GM12878 (cell line): Measurements from ENCODE around the gene DDX39A. TPM values are rescaled to one million over a fixed set of nuclear protein-coding genes. Genes with fewer than 3 reads are reported as not detected.

ENCODE experiments used
- ATAC-seq: fragments of 200-7000 bp; cut with Tn5 transposase; 3 replicates; pipeline ENCODE4 v1.9.1; 2020; ENCODE audit warnings: mild to moderate bottlenecking, moderate library complexity
- BruUV-seq: library from RNA; stranded (reverse); fragments of 400-500 nt; replicated peaks from 2 replicates; lab custom pipeline; 2021; lab: Mats Ljungman, UMichigan
- CTCF ChIA-PET: fragments of 300-600 bp; sonication (Branson Sonifier 250); formaldehyde crosslinking; extraction: SDS; loops from one replicate; lab custom pipeline; 2021; ENCODE audit warnings: inconsistent platforms; lab: Yijun Ruan, JAX
- POLR2A ChIA-PET: fragments of 350-600 bp; formaldehyde crosslinking; extraction: SDS; loops from one replicate; lab custom pipeline; 2021; ENCODE audit warnings: inconsistent platforms; lab: Charles Lee
- RAD21 ChIA-PET: fragments of 300-600 bp; sonication (Branson Sonifier 250); formaldehyde crosslinking; loops from one replicate; lab custom pipeline; 2023; ENCODE audit warnings: antibody characterized with exemption; ENCODE audit not compliant: unreplicated experiment; lab: Charles Lee
- SMC1A ChIA-PET: fragments of 300-600 bp; sonication (Branson Sonifier 250); formaldehyde crosslinking; loops from one replicate; lab custom pipeline; 2023; ENCODE audit not compliant: unreplicated experiment, uncharacterized antibody; lab: Charles Lee
- DNase-seq: peaks from one replicate; pipeline ENCODE4 v3.0.0-alpha.2; 2011; ENCODE audit warnings: low read depth, low spot score
- FAIRE-seq: peaks from 3 replicates; lab custom pipeline; 2011; peaks lifted over from hg19 to GRCh38; lab: Jason Lieb, UNC
- H2AFZ ChIP-seq: 2 replicates; pipeline ENCODE4 v1.6.0; 2011; ENCODE audit warnings: low read depth, low read length, control low read depth; ENCODE audit not compliant: control insufficient read depth
- H3K27ac ChIP-seq: 2 replicates; pipeline ENCODE4 v1.5.1; 2011; ENCODE audit warnings: control low read depth; ENCODE audit not compliant: control insufficient read depth, insufficient read depth
- H3K27me3 ChIP-seq, 2 experiments: replicated peaks in 1 of 2; 2 replicates each; pipeline versions ENCODE4 v1.6.0 to v1.6.1; 2011; ENCODE audit warnings: low read length in 1 of 2; ENCODE audit not compliant: control insufficient read depth in 2 of 2, insufficient read depth in 2 of 2
- H3K36me3 ChIP-seq, 2 experiments: 2 replicates each; pipeline ENCODE4 v1.5.1; 2011; ENCODE audit warnings: low read length in 1 of 2; ENCODE audit not compliant: control insufficient read depth in 2 of 2, insufficient read depth in 2 of 2
- H3K4me1 ChIP-seq: 2 replicates; pipeline ENCODE4 v1.6.1; 2011; ENCODE audit warnings: mild to moderate bottlenecking, low read length, moderate library complexity, mixed read lengths; ENCODE audit not compliant: control insufficient read depth, insufficient read depth
- H3K4me2 ChIP-seq: 2 replicates; pipeline ENCODE4 v1.6.0; 2011; ENCODE audit warnings: control low read depth; ENCODE audit not compliant: control insufficient read depth, insufficient read depth
- H3K4me3 ChIP-seq: fragments of 200-600 bp; sonication (generic); 2 replicates; pipeline ENCODE4 v1.5.1; 2016
- H3K79me2 ChIP-seq: 2 replicates; pipeline ENCODE4 v1.6.0; 2011; ENCODE audit warnings: low read length; ENCODE audit not compliant: control insufficient read depth, insufficient read depth
- H3K9ac ChIP-seq: 2 replicates; pipeline ENCODE4 v1.8.0; 2011; ENCODE audit warnings: low read length, control low read depth, mixed read lengths; ENCODE audit not compliant: control insufficient read depth, insufficient read depth
- H3K9me3 ChIP-seq: replicated peaks from 3 replicates; pipeline ENCODE4 v1.5.1; 2011; ENCODE audit warnings: mild to moderate bottlenecking, low read length; ENCODE audit not compliant: control insufficient read depth, insufficient read depth
- H4K20me1 ChIP-seq: 2 replicates; pipeline ENCODE4 v1.6.0; 2011; ENCODE audit not compliant: control insufficient read depth, insufficient read depth
- NRF1 ChIP-seq: conservative IDR thresholded peaks from 2 replicates; pipeline ENCODE4 v1.6.1; 2011; ENCODE audit warnings: mild to moderate bottlenecking, low read depth, low read length, improper control_type of control experiment
- PBX3 ChIP-seq: IDR thresholded peaks from 2 replicates; pipeline ENCODE4 v1.6.1; 2011; ENCODE audit warnings: mild to moderate bottlenecking, low read depth, low read length, moderate library complexity; ENCODE audit not compliant: insufficient replicate concordance
- POLR2A ChIP-seq: IDR thresholded peaks from 2 replicates; pipeline ENCODE4 v1.6.1; 2011; ENCODE audit warnings: low read depth, mild to moderate bottlenecking, low read length
- POLR2AphosphoS5 ChIP-seq: IDR thresholded peaks from 2 replicates; pipeline ENCODE4 v1.6.1; 2011; ENCODE audit warnings: mild to moderate bottlenecking, low read length, inconsistent platforms
- WGBS: methylation state at CpG from one replicate; pipeline ENCODE4 v1.1.6; 2016; ENCODE audit warnings: low lambda C conversion rate; ENCODE audit not compliant: insufficient replicate concordance, insufficient coverage; ENCODE audit errors: missing lambda C conversion rate; 5-methylcytosine and 5-hydroxymethylcytosine counted together
- in situ Hi-C: fragments of 300-500 bp; cut with MboI; formaldehyde crosslinking; loops from 9 replicates; pipeline ENCODE4 v1.14.3; 2018; ENCODE audit warnings: mixed read lengths
- intact Hi-C: fragments of 100-400 bp; cut with micrococcal nuclease; formaldehyde crosslinking; loops from one replicate; pipeline ENCODE4 v1.14.2; 2022; ENCODE audit not compliant: unreplicated experiment
- polyA plus RNA-seq, 11 experiments: library from polyadenylated mRNA; depleted of rRNA in 4 of 11; unstranded in 6 of 11; stranded (reverse) in 5 of 11; fragments of >200 nt; fragmentation: Nextera tagmentation in 4 of 11; fragmentation: Illumina TruSeq in 1 of 11; extraction: Ambion mirVana in 4 of 11; extraction: Trizol in 1 of 11; gene quantifications; 1 replicate in 1 of 11; 2 replicates in 10 of 11; pipeline versions ENCODE4 v1.2.1 to v1.2.3, GENCODE V29; 2011 to 2016; ENCODE audit warnings: inconsistent platforms in 2 of 11, missing spikeins in 2 of 11, low read depth in 1 of 11
- total RNA-seq, 4 experiments: library from RNA; depleted of rRNA in 3 of 4; stranded (reverse); fragments of >200 nt in 3 of 4; fragmentation: Illumina TruSeq in 1 of 4; extraction: Trizol in 1 of 4; gene quantifications; 2 replicates each; pipeline versions ENCODE4 v1.2.1 to v1.2.3, GENCODE V29; 2013 to 2021
- TF ChIP-seq, protein P1 (sequence below): IDR thresholded peaks from 2 replicates; pipeline ENCODE4 v1.6.1; 2012; ENCODE audit warnings: low read length, inconsistent platforms

DDX39A gene
- total and polyA plus RNA-seq, 10 of the 15 experiments (the other 5 are each of a cell fraction or from before 2014, with no cell fraction given): 113 to 378 (median 224) TPM

DNA sequence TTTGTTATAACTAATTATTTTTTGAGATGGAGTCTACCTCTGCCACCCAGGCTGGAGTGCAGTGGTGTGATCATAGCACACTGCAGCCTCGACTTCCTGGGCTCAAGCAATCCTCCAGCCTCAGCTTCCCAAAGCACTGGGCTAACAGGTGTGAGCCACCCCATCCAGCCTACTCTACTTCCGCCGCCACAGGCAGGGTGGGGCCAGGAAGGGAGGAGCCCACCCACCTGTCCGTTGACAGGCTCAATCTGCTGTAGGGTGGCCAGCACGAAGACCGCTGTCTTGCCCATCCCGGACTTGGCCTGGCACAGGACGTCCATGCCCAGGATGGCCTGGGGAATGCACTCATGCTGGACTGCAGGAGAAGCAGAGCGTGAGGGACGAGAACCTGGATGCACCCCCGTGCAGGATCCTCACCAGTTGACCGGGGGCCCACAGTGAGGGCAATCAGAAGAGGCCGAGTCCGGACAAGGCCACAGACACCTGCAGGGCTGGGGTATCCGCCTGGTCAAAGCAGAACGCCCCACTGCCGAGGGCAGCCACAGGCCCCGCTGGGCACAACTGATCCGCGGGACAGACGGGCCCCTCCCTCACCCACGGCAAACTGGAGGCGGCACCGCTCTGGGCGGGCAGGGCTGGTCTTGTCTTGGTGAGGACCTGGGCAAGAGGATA, 6.7 kb downstream of the DDX39A start:
- no peak overlapping the region for H3K4me3 ChIP-seq
- 62% methylated on average over 25 of the region's 25 CpGs for WGBS
- no peaks in the 10 kb centered on the region for H3K9me3 ChIP-seq
- peaks cover 56% of the 10 kb centered on the region for H3K79me2 ChIP-seq
- TF ChIP-seq POLR2A: peak; percentile 26; the same call in 1 of the 2 replicates
- TF ChIP-seq, protein P1, sequence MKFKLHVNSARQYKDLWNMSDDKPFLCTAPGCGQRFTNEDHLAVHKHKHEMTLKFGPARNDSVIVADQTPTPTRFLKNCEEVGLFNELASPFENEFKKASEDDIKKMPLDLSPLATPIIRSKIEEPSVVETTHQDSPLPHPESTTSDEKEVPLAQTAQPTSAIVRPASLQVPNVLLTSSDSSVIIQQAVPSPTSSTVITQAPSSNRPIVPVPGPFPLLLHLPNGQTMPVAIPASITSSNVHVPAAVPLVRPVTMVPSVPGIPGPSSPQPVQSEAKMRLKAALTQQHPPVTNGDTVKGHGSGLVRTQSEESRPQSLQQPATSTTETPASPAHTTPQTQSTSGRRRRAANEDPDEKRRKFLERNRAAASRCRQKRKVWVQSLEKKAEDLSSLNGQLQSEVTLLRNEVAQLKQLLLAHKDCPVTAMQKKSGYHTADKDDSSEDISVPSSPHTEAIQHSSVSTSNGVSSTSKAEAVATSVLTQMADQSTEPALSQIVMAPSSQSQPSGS: no peak
- TF ChIP-seq PBX3: no peak
- BruUV-seq: no TSS peak
- no peak for ATAC-seq
- ChIA-PET CTCF (interaction anchor here (1.4 kb wide), 1 partner anchor 8 kb away, joined by 3 read pairs; no protein-coding TSS in a partner anchor), POLR2A (interaction anchor here (0.9 kb wide), 1 partner anchor 51 kb away, joined by 3 read pairs; no protein-coding TSS in a partner anchor), SMC1A (no interaction called here), RAD21 (no interaction called here)
- H3K4me1 ChIP-seq: peaks cover 26% of the 10 kb centered on the region
- DNase-seq: no peak
- 0 out of 2 replicates have a peak overlapping the region, but pooled peaks have one; percentile 24 for H3K4me2 ChIP-seq
- no peak for FAIRE-seq
- H3K36me3 ChIP-seq: peaks cover 39 to 62% of the 10 kb centered on the region in 2 experiments
- H3K9ac ChIP-seq: no peak overlapping the region
- H2AFZ ChIP-seq: no peak overlapping the region
- no peak overlapping the region for H3K27ac ChIP-seq
- H3K27me3 ChIP-seq: no peaks in the 10 kb centered on the region
- in situ Hi-C loops: no loop called here
- intact Hi-C loops: no loop called here
- peaks cover 24% of the 10 kb centered on the region for H4K20me1 ChIP-seq

GRCh38 chr19:14411938-14412245, 7.2 kb downstream of the DDX39A start:
- intact Hi-C loops: no loop called here
- Histone ChIP-seq H3K27ac (no peak overlapping the region), H4K20me1 (peaks cover 21% of the 10 kb centered on the region), H3K79me2 (peaks cover 50% of the 10 kb centered on the region), H3K27me3 (no peaks in the 10 kb centered on the region), H3K9ac (no peak overlapping the region), H3K4me2 (no peak overlapping the region), H2AFZ (no peak overlapping the region), H3K9me3 (no peaks in the 10 kb centered on the region), H3K36me3 (peaks cover 39 to 64% of the 10 kb centered on the region in 2 experiments), H3K4me1 (peaks cover 23% of the 10 kb centered on the region), H3K4me3 (no peak overlapping the region)
- FAIRE-seq (no peak), ATAC-seq (no peak), DNase-seq (no peak)
- in situ Hi-C loops: no loop called here
- CTCF ChIA-PET: no interaction called here
- RAD21 ChIA-PET: no interaction called here
- POLR2A ChIA-PET: no interaction called here
- SMC1A ChIA-PET: no interaction called here
- 52% methylated on average over 8 of the region's 8 CpGs for WGBS
- no TSS peak for BruUV-seq
- TF ChIP-seq POLR2AphosphoS5 (peak; percentile 15; the same call in 1 of the 2 replicates), NRF1 (no peak)
